IMR-90 (cell line): ENCODE data around the gene MSMO1.

Experiments
- CEBPB ChIP-seq: IDR thresholded peaks from 2 replicates; pipeline ENCODE4 v1.6.1; 2012; ENCODE audit warnings: low read depth, low read length, improper control_type of control experiment
- CHD1 ChIP-seq: IDR thresholded peaks from 2 replicates; pipeline ENCODE4 v1.6.1; 2012; ENCODE audit warnings: low read depth, low read length, improper control_type of control experiment
- FOS ChIP-seq: fragments of 150-350 bp; IDR thresholded peaks from 2 replicates; pipeline ENCODE4 v1.6.1; 2016; ENCODE audit warnings: low read depth, low read length
- MAFK ChIP-seq: IDR thresholded peaks from 2 replicates; pipeline ENCODE4 v1.6.1; 2012; ENCODE audit warnings: low read depth, low read length, improper control_type of control experiment
- POLR2A ChIP-seq: IDR thresholded peaks from 2 replicates; pipeline ENCODE4 v1.6.1; 2012; ENCODE audit warnings: mild to moderate bottlenecking, low read depth, low read length
- RAD21 ChIP-seq: IDR thresholded peaks from 2 replicates; pipeline ENCODE4 v1.6.1; 2012; ENCODE audit warnings: low read length, improper control_type of control experiment
- RCOR1 ChIP-seq: IDR thresholded peaks from 2 replicates; pipeline ENCODE4 v1.6.1; 2012; ENCODE audit warnings: mild to moderate bottlenecking, low read length, improper control_type of control experiment; ENCODE audit not compliant: insufficient replicate concordance
- TF ChIP-seq, protein P1 (sequence below): conservative IDR thresholded peaks from 2 replicates; pipeline ENCODE4 v1.5.1; 2012; ENCODE audit warnings: mild to moderate bottlenecking, low read depth, low read length, improper control_type of control experiment
- TF ChIP-seq, protein P2 (sequence below): fragments of 150-350 bp; IDR thresholded peaks from 2 replicates; pipeline ENCODE4 v1.6.1; 2016; ENCODE audit warnings: low read depth, mild to moderate bottlenecking, low read length, moderate library complexity, borderline replicate concordance
- TF ChIP-seq, protein P3 (sequence below): fragments of 150-350 bp; IDR thresholded peaks from 2 replicates; pipeline ENCODE4 v1.6.1; 2017; ENCODE audit warnings: mild to moderate bottlenecking, antibody characterized with exemption, low read length, low read depth

DNA sequence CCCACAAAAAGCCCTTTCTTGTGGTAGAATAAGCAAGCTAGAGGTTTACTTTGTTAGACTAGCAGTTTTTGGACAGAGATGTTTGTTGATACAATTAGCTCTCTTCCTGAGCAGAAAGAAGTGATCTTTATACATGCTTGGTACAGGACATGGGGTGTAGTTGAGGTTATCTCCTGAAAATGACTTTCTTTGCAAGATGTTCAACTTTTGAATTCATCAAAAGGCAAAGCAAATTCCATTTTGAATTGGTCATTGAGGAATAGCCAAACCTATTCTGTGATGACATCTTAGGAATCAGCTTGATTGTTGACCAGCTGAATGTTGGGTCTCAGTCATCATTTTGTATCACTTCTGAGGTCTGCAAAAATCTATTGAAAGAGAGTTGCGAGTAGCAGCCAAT, 55.2 kb downstream of the MSMO1 start:
- TF ChIP-seq RAD21 (no peak), POLR2A (no peak), RCOR1 (no peak), CEBPB (no peak), MAFK (no peak), CHD1 (no peak), FOS (no peak)
- TF ChIP-seq, protein P1, sequence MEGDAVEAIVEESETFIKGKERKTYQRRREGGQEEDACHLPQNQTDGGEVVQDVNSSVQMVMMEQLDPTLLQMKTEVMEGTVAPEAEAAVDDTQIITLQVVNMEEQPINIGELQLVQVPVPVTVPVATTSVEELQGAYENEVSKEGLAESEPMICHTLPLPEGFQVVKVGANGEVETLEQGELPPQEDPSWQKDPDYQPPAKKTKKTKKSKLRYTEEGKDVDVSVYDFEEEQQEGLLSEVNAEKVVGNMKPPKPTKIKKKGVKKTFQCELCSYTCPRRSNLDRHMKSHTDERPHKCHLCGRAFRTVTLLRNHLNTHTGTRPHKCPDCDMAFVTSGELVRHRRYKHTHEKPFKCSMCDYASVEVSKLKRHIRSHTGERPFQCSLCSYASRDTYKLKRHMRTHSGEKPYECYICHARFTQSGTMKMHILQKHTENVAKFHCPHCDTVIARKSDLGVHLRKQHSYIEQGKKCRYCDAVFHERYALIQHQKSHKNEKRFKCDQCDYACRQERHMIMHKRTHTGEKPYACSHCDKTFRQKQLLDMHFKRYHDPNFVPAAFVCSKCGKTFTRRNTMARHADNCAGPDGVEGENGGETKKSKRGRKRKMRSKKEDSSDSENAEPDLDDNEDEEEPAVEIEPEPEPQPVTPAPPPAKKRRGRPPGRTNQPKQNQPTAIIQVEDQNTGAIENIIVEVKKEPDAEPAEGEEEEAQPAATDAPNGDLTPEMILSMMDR: no peak
- TF ChIP-seq, protein P2, sequence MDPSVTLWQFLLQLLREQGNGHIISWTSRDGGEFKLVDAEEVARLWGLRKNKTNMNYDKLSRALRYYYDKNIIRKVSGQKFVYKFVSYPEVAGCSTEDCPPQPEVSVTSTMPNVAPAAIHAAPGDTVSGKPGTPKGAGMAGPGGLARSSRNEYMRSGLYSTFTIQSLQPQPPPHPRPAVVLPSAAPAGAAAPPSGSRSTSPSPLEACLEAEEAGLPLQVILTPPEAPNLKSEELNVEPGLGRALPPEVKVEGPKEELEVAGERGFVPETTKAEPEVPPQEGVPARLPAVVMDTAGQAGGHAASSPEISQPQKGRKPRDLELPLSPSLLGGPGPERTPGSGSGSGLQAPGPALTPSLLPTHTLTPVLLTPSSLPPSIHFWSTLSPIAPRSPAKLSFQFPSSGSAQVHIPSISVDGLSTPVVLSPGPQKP: no peak
- TF ChIP-seq, protein P3, sequence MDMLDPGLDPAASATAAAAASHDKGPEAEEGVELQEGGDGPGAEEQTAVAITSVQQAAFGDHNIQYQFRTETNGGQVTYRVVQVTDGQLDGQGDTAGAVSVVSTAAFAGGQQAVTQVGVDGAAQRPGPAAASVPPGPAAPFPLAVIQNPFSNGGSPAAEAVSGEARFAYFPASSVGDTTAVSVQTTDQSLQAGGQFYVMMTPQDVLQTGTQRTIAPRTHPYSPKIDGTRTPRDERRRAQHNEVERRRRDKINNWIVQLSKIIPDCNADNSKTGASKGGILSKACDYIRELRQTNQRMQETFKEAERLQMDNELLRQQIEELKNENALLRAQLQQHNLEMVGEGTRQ: no peak
